Measurements from ENCODE around the gene TDRD3. TPM values are rescaled to one million over a fixed set of nuclear protein-coding genes. Genes with fewer than 3 reads are reported as not detected.

TDRD3 gene
- total RNA-seq, 2 donors from 2014 or later = 21.0 to 25.9 TPM

DNA sequence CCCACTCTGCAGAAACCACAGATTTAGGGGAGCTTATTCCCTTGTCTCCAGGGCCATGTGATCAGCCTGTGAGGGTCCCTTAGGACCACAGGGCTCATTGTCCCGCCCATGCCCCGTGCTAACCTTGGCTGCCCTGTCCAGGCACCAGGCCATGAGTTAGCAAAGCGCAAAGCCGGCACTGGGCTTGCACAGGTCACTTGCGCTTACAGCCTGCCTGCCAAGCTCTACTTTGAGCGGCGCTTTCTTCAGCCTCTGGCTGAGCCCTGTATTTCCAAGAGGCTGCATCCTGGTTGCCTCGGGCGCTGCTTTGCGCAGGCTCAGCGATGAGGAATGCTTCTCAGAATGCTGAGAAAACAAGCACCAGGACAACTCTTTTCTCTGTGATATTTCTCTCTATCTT is 188.0 kb downstream of the TDRD3 start:
- Histone ChIP-seq H3K9me3 (no peaks in the 10 kb centered on the region), H3K4me3 (no peak overlapping the region), H3K27me3 (no peaks in the 10 kb centered on the region), H3K36me3 (no peaks in the 10 kb centered on the region), H3K4me1 (no peaks in the 10 kb centered on the region), H3K9ac (ENCODE audit: low read depth in 2 of 2, low read length in 2 of 2) (no peak overlapping the region), H3K27ac (no peak overlapping the region)
- DNase-seq = no peak
- TF ChIP-seq, protein P1, sequence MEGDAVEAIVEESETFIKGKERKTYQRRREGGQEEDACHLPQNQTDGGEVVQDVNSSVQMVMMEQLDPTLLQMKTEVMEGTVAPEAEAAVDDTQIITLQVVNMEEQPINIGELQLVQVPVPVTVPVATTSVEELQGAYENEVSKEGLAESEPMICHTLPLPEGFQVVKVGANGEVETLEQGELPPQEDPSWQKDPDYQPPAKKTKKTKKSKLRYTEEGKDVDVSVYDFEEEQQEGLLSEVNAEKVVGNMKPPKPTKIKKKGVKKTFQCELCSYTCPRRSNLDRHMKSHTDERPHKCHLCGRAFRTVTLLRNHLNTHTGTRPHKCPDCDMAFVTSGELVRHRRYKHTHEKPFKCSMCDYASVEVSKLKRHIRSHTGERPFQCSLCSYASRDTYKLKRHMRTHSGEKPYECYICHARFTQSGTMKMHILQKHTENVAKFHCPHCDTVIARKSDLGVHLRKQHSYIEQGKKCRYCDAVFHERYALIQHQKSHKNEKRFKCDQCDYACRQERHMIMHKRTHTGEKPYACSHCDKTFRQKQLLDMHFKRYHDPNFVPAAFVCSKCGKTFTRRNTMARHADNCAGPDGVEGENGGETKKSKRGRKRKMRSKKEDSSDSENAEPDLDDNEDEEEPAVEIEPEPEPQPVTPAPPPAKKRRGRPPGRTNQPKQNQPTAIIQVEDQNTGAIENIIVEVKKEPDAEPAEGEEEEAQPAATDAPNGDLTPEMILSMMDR (IDR thresholded peaks at IDR 0.05) = no peak
- intact Hi-C loops (cut with DNase I) = no loop called here

DNA sequence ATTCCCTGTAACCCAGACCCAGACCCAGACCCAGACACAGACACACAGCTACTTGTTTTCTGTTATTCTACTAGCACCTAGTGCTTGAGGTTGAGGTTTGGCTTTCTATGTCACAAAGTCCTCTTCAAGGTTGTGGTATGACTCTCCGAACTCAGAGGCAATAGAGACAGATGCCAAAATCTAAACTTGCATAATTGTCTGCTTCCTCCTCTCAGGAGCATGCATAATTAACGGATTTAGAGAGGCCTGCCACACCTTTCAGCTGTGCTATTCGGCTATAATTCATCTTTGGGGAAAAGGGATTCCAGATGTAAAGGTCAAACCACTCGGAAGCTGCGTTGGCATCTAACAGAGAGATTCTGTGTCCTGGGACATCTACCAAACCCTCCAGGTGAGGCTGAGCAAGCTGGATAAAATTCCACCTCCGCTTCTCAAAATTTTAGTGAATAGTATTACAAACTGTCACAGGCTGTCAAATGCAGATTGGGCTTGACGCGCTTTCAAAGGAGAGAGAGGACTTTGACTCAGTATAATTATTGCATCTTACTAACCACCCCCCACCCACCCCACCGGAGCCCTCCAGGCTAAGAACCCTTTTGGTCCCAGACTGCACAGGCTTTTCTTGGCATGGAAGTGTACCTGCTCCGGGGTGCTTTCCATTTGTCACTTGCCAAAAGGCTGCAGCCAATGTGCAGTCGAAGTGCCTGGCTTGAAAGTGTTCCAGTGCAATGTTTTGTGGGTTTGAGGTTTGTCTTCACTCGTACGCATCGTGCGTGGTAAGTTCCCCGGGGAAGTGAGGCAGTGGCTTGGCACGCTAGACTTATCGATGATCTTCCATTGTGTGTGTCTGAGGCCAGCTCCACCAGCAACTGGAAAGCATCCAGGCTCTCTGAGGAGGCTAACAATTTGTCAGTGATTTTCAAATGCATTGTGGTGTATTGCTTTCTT is 194.1 kb downstream of the TDRD3 start:
- DNase-seq = no peak
- intact Hi-C loops (cut with DNase I) = no loop called here
- H3K9ac ChIP-seq (ENCODE audit: low read depth in 2 of 2, low read length in 2 of 2) = no peak overlapping the region
- no peaks in the 10 kb centered on the region for H3K36me3 ChIP-seq
- H3K4me1 ChIP-seq = no peaks in the 10 kb centered on the region
- H3K4me3 ChIP-seq = no peak overlapping the region
- no peak overlapping the region for H3K27ac ChIP-seq
- H3K27me3 ChIP-seq = no peaks in the 10 kb centered on the region
- no peaks in the 10 kb centered on the region for H3K9me3 ChIP-seq
- TF ChIP-seq, protein P1 (IDR thresholded peaks at IDR 0.05) = no peak

GRCh38 chr13:60603049-60603448 is 206.0 kb downstream of the TDRD3 start:
- no peak overlapping the region for H3K4me3 ChIP-seq
- no peaks in the 10 kb centered on the region for H3K27me3 ChIP-seq
- H3K9me3 ChIP-seq = no peaks in the 10 kb centered on the region
- TF ChIP-seq, protein P1 (IDR thresholded peaks at IDR 0.05) = no peak
- H3K4me1 ChIP-seq = no peaks in the 10 kb centered on the region
- no peak for DNase-seq
- no peak overlapping the region for H3K9ac ChIP-seq (ENCODE audit: low read depth in 2 of 2, low read length in 2 of 2)
- H3K27ac ChIP-seq = no peak overlapping the region
- no peaks in the 10 kb centered on the region for H3K36me3 ChIP-seq
- intact Hi-C loops (cut with DNase I) = no loop called here

DNA sequence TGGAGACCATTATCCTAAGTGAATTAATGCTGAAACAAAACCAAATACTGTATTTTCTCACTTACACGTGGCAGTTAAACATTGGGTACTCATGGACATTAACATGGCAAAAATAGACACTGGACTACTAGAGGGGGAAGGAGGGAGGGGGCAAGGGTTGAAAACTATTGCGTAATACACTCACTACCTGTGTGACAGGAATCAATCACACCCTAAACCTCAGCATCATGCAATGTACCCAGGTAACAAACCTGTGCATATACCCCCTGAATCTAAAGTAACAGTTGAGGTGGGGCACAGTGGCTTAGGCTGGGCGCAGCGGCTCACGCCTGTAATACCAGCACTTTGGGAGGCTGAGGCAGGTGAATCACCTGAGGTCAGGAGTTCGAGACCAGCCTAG is 207.0 kb downstream of the TDRD3 start:
- H3K36me3 ChIP-seq = no peaks in the 10 kb centered on the region
- no peak overlapping the region for H3K4me3 ChIP-seq
- no peak for DNase-seq
- no peaks in the 10 kb centered on the region for H3K9me3 ChIP-seq
- no peaks in the 10 kb centered on the region for H3K27me3 ChIP-seq
- H3K9ac ChIP-seq (ENCODE audit: low read depth in 2 of 2, low read length in 2 of 2) = no peak overlapping the region
- intact Hi-C loops (cut with DNase I) = no loop called here
- H3K4me1 ChIP-seq = no peaks in the 10 kb centered on the region
- TF ChIP-seq, protein P1 (IDR thresholded peaks at IDR 0.05) = no peak
- H3K27ac ChIP-seq = no peak overlapping the region

DNA sequence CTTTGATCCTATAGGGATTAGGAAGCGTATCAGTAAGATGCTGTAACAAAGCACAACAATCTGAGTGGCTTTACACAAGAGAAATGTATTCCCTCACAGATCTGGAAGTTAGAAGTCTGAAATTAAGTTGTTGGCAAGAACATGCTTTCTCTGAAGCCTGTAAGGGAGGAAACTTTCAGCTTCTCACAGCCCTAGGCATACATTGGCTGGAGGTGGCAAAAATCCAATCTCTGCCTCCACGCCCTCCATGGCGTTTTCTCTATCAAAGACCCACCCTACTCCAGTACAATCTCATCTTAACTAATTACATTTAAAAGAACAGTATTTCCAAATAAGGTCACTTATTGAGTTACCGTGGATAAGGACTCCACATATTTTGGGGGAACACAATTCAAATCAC is 211.9 kb downstream of the TDRD3 start:
- Histone ChIP-seq H3K9ac (ENCODE audit: low read depth in 2 of 2, low read length in 2 of 2) (no peak overlapping the region), H3K27ac (no peak overlapping the region), H3K27me3 (no peaks in the 10 kb centered on the region), H3K4me1 (no peaks in the 10 kb centered on the region), H3K4me3 (no peak overlapping the region), H3K36me3 (no peaks in the 10 kb centered on the region), H3K9me3 (no peaks in the 10 kb centered on the region)
- intact Hi-C loops (cut with DNase I) = no loop called here
- DNase-seq = no peak
- TF ChIP-seq, protein P1 (IDR thresholded peaks at IDR 0.05) = no peak

Data from colonic mucosa (tissue), 4 donors.